Liver (tissue), 9 donors: Measurements from ENCODE around the gene NEMF. TPM values are rescaled to one million over a fixed set of nuclear protein-coding genes. Genes with fewer than 3 reads are reported as not detected.

Experiments
- DNase-seq: peaks from one replicate; pipeline ENCODE4 v3.0.0-alpha.2; 2017; ENCODE audit warnings: low spot score
- H3K27ac ChIP-seq, 2 donors: one replicate each; pipeline ENCODE4 v1.7.0; 2013; ENCODE audit warnings: inconsistent platforms in 2 of 2, low read length in 2 of 2, control low read depth in 1 of 2, low read depth in 1 of 2, mild to moderate bottlenecking in 1 of 2
- H3K27me3 ChIP-seq, 4 donors: one replicate each; pipeline versions ENCODE4 v1.6.1 to v1.7.0; 2013; ENCODE audit warnings: low read length in 3 of 4, inconsistent platforms in 1 of 4, mild to moderate bottlenecking in 1 of 4, moderate library complexity in 1 of 4; ENCODE audit not compliant: control insufficient read depth in 4 of 4, insufficient read depth in 4 of 4
- H3K36me3 ChIP-seq, 4 donors: one replicate each; pipeline versions ENCODE4 v1.6.1 to v1.7.0; 2013; ENCODE audit warnings: low read length in 3 of 4, mild to moderate bottlenecking in 3 of 4, low read depth in 1 of 4, moderate library complexity in 1 of 4; ENCODE audit not compliant: control insufficient read depth in 4 of 4, insufficient read depth in 3 of 4
- H3K4me1 ChIP-seq, 4 donors: one replicate each; pipeline versions ENCODE4 v1.6.1 to v1.7.0; 2013; ENCODE audit warnings: low read length in 3 of 4, mild to moderate bottlenecking in 3 of 4, moderate library complexity in 1 of 4; ENCODE audit not compliant: control insufficient read depth in 4 of 4, insufficient read depth in 4 of 4
- H3K4me3 ChIP-seq, 3 donors: one replicate each; pipeline versions ENCODE4 v1.6.1 to v1.7.0; 2013; ENCODE audit warnings: low read length in 3 of 3, control low read depth in 1 of 3, low read depth in 1 of 3, mild to moderate bottlenecking in 1 of 3
- H3K9ac ChIP-seq, 2 donors: one replicate each; pipeline ENCODE4 v1.7.0; 2013; ENCODE audit warnings: low read length in 2 of 2, mild to moderate bottlenecking in 2 of 2, moderate library complexity in 2 of 2, control low read depth in 1 of 2, low read depth in 1 of 2
- H3K9me3 ChIP-seq, 4 donors: one replicate each; pipeline versions ENCODE4 v1.6.1 to v1.7.0; 2013; ENCODE audit warnings: low read length in 3 of 4; ENCODE audit not compliant: control insufficient read depth in 4 of 4
- EGR1 ChIP-seq, 2 donors: IDR thresholded peaks; 2 replicates each; pipeline ENCODE4 v1.6.1; 2016 to 2018; ENCODE audit warnings: antibody characterized with exemption in 2 of 2, low read depth in 2 of 2
- FOXA2 ChIP-seq: IDR thresholded peaks from 2 replicates; pipeline ENCODE4 v1.6.1; 2016; ENCODE audit warnings: antibody characterized with exemption
- GABPA ChIP-seq, 2 donors: IDR thresholded peaks in 1 of 2; conservative IDR thresholded peaks in 1 of 2; 2 replicates each; pipeline ENCODE4 v1.6.1; 2016; ENCODE audit warnings: antibody characterized with exemption in 2 of 2, mild to moderate bottlenecking in 1 of 2, moderate library complexity in 1 of 2
- HNF4A ChIP-seq, 2 donors: conservative IDR thresholded peaks; 2 replicates each; pipeline ENCODE4 v1.6.1; 2016; ENCODE audit warnings: antibody characterized with exemption in 2 of 2, mild to moderate bottlenecking in 2 of 2
- HNF4G ChIP-seq: IDR thresholded peaks from 2 replicates; pipeline ENCODE4 v1.6.1; 2016; ENCODE audit warnings: antibody characterized with exemption
- JUND ChIP-seq, 2 donors: IDR thresholded peaks; 2 replicates each; pipeline ENCODE4 v1.6.1; 2016; ENCODE audit warnings: antibody characterized with exemption in 2 of 2
- NR2F2 ChIP-seq: IDR thresholded peaks from 2 replicates; pipeline ENCODE4 v1.6.1; 2016; ENCODE audit warnings: antibody characterized with exemption
- RXRA ChIP-seq, 2 donors: IDR thresholded peaks; 2 replicates each; pipeline ENCODE4 v1.6.1; 2017 to 2018; ENCODE audit warnings: antibody characterized with exemption in 2 of 2, mild to moderate bottlenecking in 1 of 2
- SP1 ChIP-seq: IDR thresholded peaks from 2 replicates; pipeline ENCODE4 v1.6.1; 2018; ENCODE audit warnings: antibody characterized with exemption, mild to moderate bottlenecking
- YY1 ChIP-seq: IDR thresholded peaks from 2 replicates; pipeline ENCODE4 v1.6.1; 2016; ENCODE audit warnings: antibody characterized with exemption, mild to moderate bottlenecking
- WGBS: extraction: QIAGEN DNeasy Blood & Tissue Kit; methylation state at CpG from one replicate; pipeline ENCODE4 v1.1.7; 2013; 5-methylcytosine and 5-hydroxymethylcytosine counted together
- polyA plus RNA-seq, 2 donors: library from polyadenylated mRNA; stranded (reverse) in 1 of 2; unstranded in 1 of 2; fragments of 200-250 nt in 1 of 2; fragments of >200 nt in 1 of 2; fragmentation: Nextera tagmentation in 1 of 2; extraction: Ambion mirVana in 1 of 2; gene quantifications; one replicate each; pipeline versions ENCODE4 v1.2.1 to v1.2.3, GENCODE V29; 2013 to 2015
- total RNA-seq, 2 donors: library from RNA; depleted of rRNA; stranded (reverse); fragments of >200 nt; gene quantifications; one replicate each; pipeline ENCODE4 v1.2.3, GENCODE V29; 2014
- TF ChIP-seq, protein P1 (sequence below): fragments of 150-350 bp; IDR thresholded peaks from 2 replicates; pipeline ENCODE4 v1.5.1; 2017; ENCODE audit warnings: improper control_type of control experiment, low read depth, low read length; ENCODE audit not compliant: missing input control
- TF ChIP-seq, protein P2 (sequence below): IDR thresholded peaks from 2 replicates; pipeline ENCODE4 v1.6.1; 2016; ENCODE audit warnings: antibody characterized with exemption
- donor health status: healthy.
- donor health status: healthy.
- donor health status: healthy.
- donor health status: healthy.
- donor health status: healthy.

Gene NEMF
- total and polyA plus RNA-seq, 4 donors = 7.9 to 37.2 (median 31.1) TPM

DNA sequence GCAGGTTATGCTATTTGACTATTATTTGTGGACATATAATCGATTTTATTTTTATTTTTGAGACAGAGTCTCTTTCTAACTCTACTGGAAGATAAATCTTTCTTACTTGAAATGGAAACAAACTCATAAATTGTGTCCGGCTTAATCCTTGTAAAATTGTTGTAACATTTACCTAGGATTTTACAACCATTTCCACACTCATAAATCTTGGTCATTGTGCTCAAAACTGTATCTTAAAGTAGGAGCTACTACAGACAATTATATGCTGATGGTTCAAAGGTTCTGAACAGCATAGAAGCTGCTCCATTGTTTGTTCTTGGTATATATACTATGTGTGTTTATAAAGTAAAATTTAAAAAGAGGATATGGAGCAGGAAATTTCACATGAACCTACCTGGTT is 35.7 kb upstream of the NEMF start (continued):
- TF ChIP-seq, protein P1, sequence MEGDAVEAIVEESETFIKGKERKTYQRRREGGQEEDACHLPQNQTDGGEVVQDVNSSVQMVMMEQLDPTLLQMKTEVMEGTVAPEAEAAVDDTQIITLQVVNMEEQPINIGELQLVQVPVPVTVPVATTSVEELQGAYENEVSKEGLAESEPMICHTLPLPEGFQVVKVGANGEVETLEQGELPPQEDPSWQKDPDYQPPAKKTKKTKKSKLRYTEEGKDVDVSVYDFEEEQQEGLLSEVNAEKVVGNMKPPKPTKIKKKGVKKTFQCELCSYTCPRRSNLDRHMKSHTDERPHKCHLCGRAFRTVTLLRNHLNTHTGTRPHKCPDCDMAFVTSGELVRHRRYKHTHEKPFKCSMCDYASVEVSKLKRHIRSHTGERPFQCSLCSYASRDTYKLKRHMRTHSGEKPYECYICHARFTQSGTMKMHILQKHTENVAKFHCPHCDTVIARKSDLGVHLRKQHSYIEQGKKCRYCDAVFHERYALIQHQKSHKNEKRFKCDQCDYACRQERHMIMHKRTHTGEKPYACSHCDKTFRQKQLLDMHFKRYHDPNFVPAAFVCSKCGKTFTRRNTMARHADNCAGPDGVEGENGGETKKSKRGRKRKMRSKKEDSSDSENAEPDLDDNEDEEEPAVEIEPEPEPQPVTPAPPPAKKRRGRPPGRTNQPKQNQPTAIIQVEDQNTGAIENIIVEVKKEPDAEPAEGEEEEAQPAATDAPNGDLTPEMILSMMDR = no peak

DNA sequence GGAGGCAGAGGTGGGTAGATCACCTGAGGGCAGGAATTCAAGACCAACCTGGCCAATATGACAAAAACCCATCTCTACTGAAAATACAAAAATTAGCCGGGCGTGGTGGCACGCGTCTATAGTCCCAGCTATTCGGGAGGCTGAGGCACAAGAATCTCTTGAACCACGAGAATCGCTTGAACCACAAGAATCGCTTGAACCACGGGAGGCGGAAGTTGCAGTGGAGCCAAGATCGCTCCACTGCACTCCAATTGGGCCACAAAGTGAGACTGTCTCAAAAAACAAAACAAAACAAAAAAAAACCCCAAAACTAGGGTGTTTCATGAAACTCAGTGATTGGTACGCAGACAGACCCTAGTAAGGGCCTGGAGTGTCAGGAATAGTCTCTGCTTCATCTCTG is 33.9 kb upstream of the NEMF start:
- H3K27ac ChIP-seq = no peak overlapping the region
- H3K4me3 ChIP-seq = no peak overlapping the region
- TF ChIP-seq JUND (IDR thresholded peaks at IDR 0.05) (no peak), SP1 (no peak), RXRA (IDR thresholded peaks at IDR 0.05) (no peak), FOXA2 (no peak), HNF4A (conservative IDR thresholded peaks at IDR 0.05) (no peak), NR2F2 (no peak), EGR1 (IDR thresholded peaks at IDR 0.05; ENCODE audit: low read depth in 2 of 2) (no peak), HNF4G (no peak), YY1 (no peak)
- H3K4me1 ChIP-seq = no peaks in the 10 kb centered on the region
- H3K36me3 ChIP-seq = no peaks in the 10 kb centered on the region
- DNase-seq = no peak
- H3K9ac ChIP-seq = no peak overlapping the region
- no peaks in the 10 kb centered on the region for H3K9me3 ChIP-seq
- WGBS = 95% methylated on average over 12 of the region's 12 CpGs
- H3K27me3 ChIP-seq = no peaks in the 10 kb centered on the region

DNA sequence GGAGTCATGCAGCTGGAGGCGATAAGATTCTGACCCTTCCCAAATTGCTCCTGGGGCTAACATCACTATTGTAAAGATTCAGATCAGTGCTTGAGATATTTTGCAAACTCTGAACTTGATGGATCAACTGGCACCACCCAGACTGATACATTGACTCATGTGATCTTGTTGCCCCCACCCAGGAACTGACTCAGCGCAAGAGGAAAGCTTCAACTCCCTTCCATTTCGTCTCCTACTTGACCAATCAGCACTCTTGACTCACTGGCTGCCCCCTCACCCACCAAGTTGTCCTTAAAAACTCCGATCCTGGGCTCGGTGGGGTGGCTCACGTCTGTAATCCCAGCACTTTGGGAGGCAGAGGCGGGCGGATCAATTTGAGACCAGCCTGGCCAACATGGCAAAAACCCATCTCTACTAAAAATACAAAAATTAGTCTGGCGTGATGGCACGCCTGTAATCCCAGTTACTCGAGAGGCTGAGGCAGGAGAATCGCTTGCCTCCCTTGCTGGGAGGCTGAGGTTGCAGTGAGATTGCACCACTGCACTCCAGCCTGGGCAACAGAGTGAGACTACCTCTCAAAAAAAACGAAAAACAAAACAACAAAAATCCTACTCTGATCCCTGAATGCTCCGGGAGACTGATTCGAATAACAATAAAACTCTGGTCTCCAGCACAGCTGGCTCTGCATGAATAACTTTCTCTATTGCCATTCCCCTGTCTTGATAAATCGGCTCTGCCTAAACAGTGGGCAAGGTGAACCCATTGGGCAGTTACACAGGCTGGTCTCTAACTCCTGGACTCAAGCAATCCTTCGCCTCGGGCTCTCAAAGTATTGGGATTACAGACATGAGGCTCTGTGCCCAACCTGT is 30.5 kb upstream of the NEMF start:
- WGBS = 93% methylated on average over 18 of the region's 18 CpGs
- Histone ChIP-seq H3K36me3 (no peaks in the 10 kb centered on the region), H3K4me1 (no peaks in the 10 kb centered on the region), H3K4me3 (no peak overlapping the region), H3K9ac (no peak overlapping the region), H3K27ac (no peak overlapping the region), H3K27me3 (no peaks in the 10 kb centered on the region), H3K9me3 (no peaks in the 10 kb centered on the region)
- no peak for DNase-seq
- TF ChIP-seq SP1 = no peak
- TF ChIP-seq, protein P2, sequence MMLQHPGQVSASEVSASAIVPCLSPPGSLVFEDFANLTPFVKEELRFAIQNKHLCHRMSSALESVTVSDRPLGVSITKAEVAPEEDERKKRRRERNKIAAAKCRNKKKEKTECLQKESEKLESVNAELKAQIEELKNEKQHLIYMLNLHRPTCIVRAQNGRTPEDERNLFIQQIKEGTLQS = no peak

DNA sequence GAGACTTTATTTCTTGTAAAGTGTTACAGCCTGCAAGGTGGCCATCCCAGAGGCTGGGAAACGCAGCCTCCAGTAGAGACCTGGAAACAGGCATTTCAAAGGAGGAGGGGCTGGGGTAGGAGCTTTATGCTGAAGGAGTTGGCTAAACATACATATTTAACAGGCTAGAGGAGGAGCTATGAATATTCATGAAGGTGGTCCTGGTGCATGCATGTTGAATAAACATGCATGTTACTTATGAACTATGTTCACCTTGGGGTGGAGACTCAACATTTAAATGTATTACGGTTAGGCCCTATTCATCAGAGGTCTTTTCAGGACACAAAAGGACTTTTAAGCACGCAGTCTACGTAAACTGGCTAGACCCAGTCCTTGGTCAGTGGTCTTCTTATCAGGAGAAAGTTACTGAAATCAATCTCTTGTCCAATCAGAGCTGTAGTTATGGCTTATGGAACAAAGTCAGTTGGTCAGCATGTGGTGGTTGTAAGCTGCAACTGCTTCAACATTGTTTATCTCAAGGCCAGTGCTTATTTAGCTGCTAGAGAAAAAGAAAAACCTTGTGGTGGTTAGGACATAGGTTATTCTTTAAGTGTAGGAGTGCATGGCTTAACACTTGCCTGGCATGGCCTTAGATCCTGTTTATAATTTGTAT is 28.9 kb upstream of the NEMF start:
- H3K27me3 ChIP-seq = no peaks in the 10 kb centered on the region
- TF ChIP-seq, protein P2 = no peak
- TF ChIP-seq EGR1 (IDR thresholded peaks at IDR 0.05; ENCODE audit: low read depth in 2 of 2) = no peak
- no peak for TF ChIP-seq RXRA (IDR thresholded peaks at IDR 0.05)
- no peak for TF ChIP-seq HNF4G
- TF ChIP-seq JUND (IDR thresholded peaks at IDR 0.05) = no peak
- no peak for TF ChIP-seq GABPA (IDR thresholded peaks at IDR 0.05 in 1 of 2, conservative IDR thresholded peaks at IDR 0.05 in 1 of 2)
- TF ChIP-seq, protein P1 = no peak
- H3K9ac ChIP-seq = no peak overlapping the region
- no peak for DNase-seq
- H3K27ac ChIP-seq = no peak overlapping the region
- H3K4me1 ChIP-seq = peaks cover 0 to under 1% (median 0%) of the 10 kb centered on the region in 4 donors
- H3K4me3 ChIP-seq = no peak overlapping the region
- no peaks in the 10 kb centered on the region for H3K9me3 ChIP-seq
- H3K36me3 ChIP-seq = no peaks in the 10 kb centered on the region
- 95% methylated on average over 4 of the region's 4 CpGs for WGBS
